K562 (cell line): ENCODE results near the gene FARP2. TPM values are rescaled to one million over a fixed set of nuclear protein-coding genes. Genes with fewer than 3 reads are reported as not detected.

Experiments
- BRF2 ChIP-seq: IDR thresholded peaks from 3 replicates; pipeline ENCODE4 v1.6.1; 2011; ENCODE audit warnings: borderline replicate concordance, mild to moderate bottlenecking; ENCODE audit not compliant: insufficient read length, insufficient read depth
- CC2D1A ChIP-seq: fragments of 450-650 bp; IDR thresholded peaks from 2 replicates; pipeline ENCODE4 v1.6.1; 2017; ENCODE audit warnings: mild to moderate bottlenecking
- DNMT1 ChIP-seq: fragments of 450-650 bp; IDR thresholded peaks from 2 replicates; pipeline ENCODE4 v1.6.1; 2016; ENCODE audit warnings: antibody characterized with exemption, mild to moderate bottlenecking
- FOXP1 ChIP-seq: sonication (generic); formaldehyde crosslinking; IDR thresholded peaks from 2 replicates; pipeline ENCODE4 v1.8.0; 2022; ENCODE audit warnings: mild to moderate bottlenecking, missing genetic modification reagents
- FUS ChIP-seq: fragments of 200-400 bp; formaldehyde crosslinking; optimal IDR thresholded peaks from 2 replicates; pipeline ENCODE3; 2017; ENCODE audit warnings: low read depth, low read length
- JUND ChIP-seq, 2 experiments: IDR thresholded peaks; 2 replicates in 1 of 2; 3 replicates in 1 of 2; pipeline ENCODE4 v1.6.1; 2011; ENCODE audit warnings: borderline replicate concordance in 2 of 2, low read depth in 2 of 2, low read length in 2 of 2, improper control_type of control experiment in 1 of 2, missing biosample characterization in 1 of 2, missing genetic modification characterization in 1 of 2, missing genetic modification reagents in 1 of 2
- MGA ChIP-seq: fragments of 450-650 bp; IDR thresholded peaks from 2 replicates; pipeline ENCODE4 v1.6.1; 2016; ENCODE audit warnings: mild to moderate bottlenecking, moderate library complexity
- NR2C1 ChIP-seq, 2 experiments: fragments of 450-650 bp; IDR thresholded peaks; 2 replicates each; pipeline ENCODE4 v1.6.1; 2017; ENCODE audit warnings: mild to moderate bottlenecking in 2 of 2, antibody characterized with exemption in 1 of 2, inconsistent platforms in 1 of 2, missing compliant biosample characterization in 1 of 2, missing genetic modification characterization in 1 of 2
- NR3C1 ChIP-seq: sonication (generic); formaldehyde crosslinking; IDR thresholded peaks from 2 replicates; pipeline ENCODE4 v1.8.1; 2022; ENCODE audit warnings: missing genetic modification reagents
- RHOXF2B ChIP-seq: fragments of 250-450 bp; sonication (Bioruptor Pico); conservative IDR thresholded peaks from 2 replicates; pipeline ENCODE4 v1.5.1; 2021
- SIN3B ChIP-seq: fragments of 450-650 bp; IDR thresholded peaks from 2 replicates; pipeline ENCODE4 v1.6.1; 2017; ENCODE audit warnings: low read depth, mild to moderate bottlenecking, moderate library complexity
- SMAD2 ChIP-seq: fragments of 150-350 bp; IDR thresholded peaks from 2 replicates; pipeline ENCODE4 v1.6.1; 2014; ENCODE audit warnings: low read depth, mild to moderate bottlenecking, low read length
- STAG1 ChIP-seq: sonication (generic); formaldehyde crosslinking; IDR thresholded peaks from 2 replicates; pipeline ENCODE4 v1.5.0; 2020; ENCODE audit warnings: missing genetic modification reagents, borderline replicate concordance
- ZBTB1 ChIP-seq: sonication (generic); formaldehyde crosslinking; IDR thresholded peaks from 2 replicates; pipeline ENCODE4 v1.8.1; 2023; ENCODE audit warnings: missing genetic modification reagents, low read depth, mild to moderate bottlenecking, borderline replicate concordance
- ZKSCAN3 ChIP-seq: fragments of 250-450 bp; sonication (Bioruptor Pico); IDR thresholded peaks from 2 replicates; pipeline ENCODE4 v1.4.0; 2020
- polyA plus RNA-seq, 8 experiments: library from polyadenylated mRNA; depleted of rRNA in 4 of 8; stranded (reverse) in 5 of 8; unstranded in 3 of 8; fragments of >200 nt; fragmentation: Nextera tagmentation in 2 of 8; fragmentation: Illumina TruSeq in 1 of 8; extraction: Ambion mirVana in 2 of 8; extraction: Trizol in 1 of 8; gene quantifications; 2 replicates each; pipeline versions ENCODE4 v1.2.1 to v1.2.3, GENCODE V29; 2011 to 2014; ENCODE audit warnings: inconsistent platforms in 1 of 8, missing spikeins in 1 of 8
- total RNA-seq, 7 experiments: library from RNA; depleted of rRNA in 6 of 7; stranded (reverse); fragments of >200 nt in 6 of 7; fragmentation: Illumina TruSeq in 2 of 7; extraction: Trizol in 2 of 7; gene quantifications; 2 replicates each; pipeline versions ENCODE4 v1.2.1 to v1.2.3, GENCODE V29; 2011 to 2021; ENCODE audit warnings: low replicate concordance in 1 of 7

FARP2 gene
- total and polyA plus RNA-seq, 9 of the 15 experiments (the other 6 are each of a cell fraction or from before 2014, with no cell fraction given): 4.1 to 38.1 (median 21.1) TPM

- TF ChIP-seq MGA: no peak; the same call in none of the 2 replicates
- TF ChIP-seq NR3C1 (CRISPR knock-in tag): no peak
- peak; percentile 67 for TF ChIP-seq JUND (IDR thresholded peaks at IDR 0.05; ENCODE audit: borderline replicate concordance, low read depth, low read length)
- TF ChIP-seq JUND (tag; IDR thresholded peaks at IDR 0.05; ENCODE audit: borderline replicate concordance, low read depth, low read length): peak; percentile 48; the same call in 1 of the 3 replicates
- TF ChIP-seq BRF2: no peak
- TF ChIP-seq ZKSCAN3 (CRISPR knock-in tag): no peak
- TF ChIP-seq SIN3B: 0 out of 2 replicates have a peak, but pooled peaks have one; percentile 21
- peak; percentile 52; the same call in 1 of the 2 replicates for TF ChIP-seq CC2D1A
- no peak for TF ChIP-seq RHOXF2B (CRISPR knock-in tag)
- no peak for TF ChIP-seq DNMT1
- TF ChIP-seq FOXP1 (CRISPR knock-in tag): no peak
- peak; percentile 85 for TF ChIP-seq NR2C1 (IDR thresholded peaks at IDR 0.05)
- TF ChIP-seq NR2C1 (tag; IDR thresholded peaks at IDR 0.05): peak; percentile 90
- no peak for TF ChIP-seq STAG1
- no peak for TF ChIP-seq SMAD2
- no peak for TF ChIP-seq ZBTB1
- TF ChIP-seq FUS: peak; percentile 79
Observed at GRCh38 chr2:241315093-241315878, 40.8 kb upstream of the FARP2 start, which contains the start of gene HDLBP (continued).
